ENCODE data around the gene RANBP10.

RANBP10 gene

GRCh38 chr16:67814567-67814966 lies 8.2 kb upstream of the RANBP10 start:
- Histone ChIP-seq H3K27ac (no peak overlapping the region), H3K4me3 (no peak overlapping the region), H3K9ac (ENCODE audit: insufficient read length) (no peak overlapping the region), H3K36me3 (ENCODE audit: insufficient read depth, low read length) (no peaks in the 10 kb centered on the region), H3K9me3 (ENCODE audit: low read depth, low read length) (no peaks in the 10 kb centered on the region)
- no peak for TF ChIP-seq FOXP2 (optimal IDR thresholded peaks at IDR 0.05; ENCODE audit: control extremely low read depth, extremely low read length, insufficient read depth)
- TF ChIP-seq EZH2 (IDR thresholded peaks at IDR 0.05) = no peak
- no peak for TF ChIP-seq POLR2AphosphoS5 (IDR thresholded peaks at IDR 0.05; ENCODE audit: borderline replicate concordance, low read depth, low read length)
- no peak for DNase-seq (ENCODE audit: low read depth, low spot score)

DNA sequence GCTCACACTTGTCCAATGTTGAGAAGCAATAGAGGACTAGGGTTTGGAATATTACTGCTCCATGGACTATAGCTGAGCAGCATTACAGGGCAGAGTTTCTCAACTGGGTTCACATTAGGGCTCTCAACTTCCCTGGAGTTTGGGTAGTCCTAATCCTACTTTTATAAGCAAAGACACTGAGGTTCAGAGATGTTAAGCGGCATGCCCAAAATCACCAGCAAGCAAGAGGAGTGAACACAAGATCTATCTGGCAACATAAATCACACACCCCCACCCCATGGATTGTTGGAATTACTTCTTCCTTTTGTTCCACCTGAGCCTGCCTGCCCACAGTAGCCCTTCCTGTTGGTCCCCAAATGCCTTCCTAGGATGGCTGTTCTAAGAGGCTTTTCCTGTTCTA lies 5.5 kb upstream of the RANBP10 start:
- Histone ChIP-seq H3K27ac (no peak overlapping the region), H3K4me3 (no peak overlapping the region), H3K9ac (ENCODE audit: insufficient read length) (no peak overlapping the region), H3K36me3 (ENCODE audit: insufficient read depth, low read length) (no peaks in the 10 kb centered on the region), H3K9me3 (ENCODE audit: low read depth, low read length) (no peaks in the 10 kb centered on the region)
- no peak for DNase-seq (ENCODE audit: low read depth, low spot score)
- TF ChIP-seq EZH2 (IDR thresholded peaks at IDR 0.05) (no peak), POLR2AphosphoS5 (IDR thresholded peaks at IDR 0.05; ENCODE audit: borderline replicate concordance, low read depth, low read length) (no peak), FOXP2 (optimal IDR thresholded peaks at IDR 0.05; ENCODE audit: control extremely low read depth, extremely low read length, insufficient read depth) (no peak)

- DNase-seq (ENCODE audit: low read depth, low spot score) = no peak
- no peaks in the 10 kb centered on the region for H3K9me3 ChIP-seq (ENCODE audit: low read depth, low read length)
- H3K36me3 ChIP-seq (ENCODE audit: insufficient read depth, low read length) = no peaks in the 10 kb centered on the region; the same call in 1 of the 2 replicates
- H3K9ac ChIP-seq (ENCODE audit: insufficient read length) = no peak overlapping the region
- no peak for TF ChIP-seq EZH2 (IDR thresholded peaks at IDR 0.05)
- TF ChIP-seq FOXP2 (optimal IDR thresholded peaks at IDR 0.05; ENCODE audit: control extremely low read depth, extremely low read length, insufficient read depth) = no peak
- no peak for TF ChIP-seq POLR2AphosphoS5 (IDR thresholded peaks at IDR 0.05; ENCODE audit: borderline replicate concordance, low read depth, low read length)
- peak overlapping the region; percentile 86 for H3K4me3 ChIP-seq
- no peak overlapping the region for H3K27ac ChIP-seq
These were observed 855 bp upstream of the RANBP10 start for GRCh38 chr16:67807148-67807682.

GRCh38 chr16:67805718-67806427 lies 487 bp downstream of the RANBP10 start:
- no peak for DNase-seq (ENCODE audit: low read depth, low spot score)
- H3K9me3 ChIP-seq (ENCODE audit: low read depth, low read length) = no peaks in the 10 kb centered on the region
- H3K4me3 ChIP-seq = peak overlapping the region; percentile 86
- H3K36me3 ChIP-seq (ENCODE audit: insufficient read depth, low read length) = no peaks in the 10 kb centered on the region; the same call in 1 of the 2 replicates
- 0 out of 2 replicates have a peak overlapping the region, but pooled peaks have one; percentile 25 for H3K27ac ChIP-seq
- peak overlapping the region; percentile 92 for H3K9ac ChIP-seq (ENCODE audit: insufficient read length)
- TF ChIP-seq POLR2AphosphoS5 (IDR thresholded peaks at IDR 0.05; ENCODE audit: borderline replicate concordance, low read depth, low read length) = no peak

GRCh38 chr16:67804853-67805542 lies 1.4 kb downstream of the RANBP10 start:
- Histone ChIP-seq H3K27ac (no peak overlapping the region), H3K9ac (ENCODE audit: insufficient read length) (peak overlapping the region; percentile 92), H3K4me3 (peak overlapping the region; percentile 86), H3K36me3 (ENCODE audit: insufficient read depth, low read length) (no peaks in the 10 kb centered on the region; the same call in 1 of the 2 replicates), H3K9me3 (ENCODE audit: low read depth, low read length) (no peaks in the 10 kb centered on the region)
- DNase-seq (ENCODE audit: low read depth, low spot score) = no peak
- TF ChIP-seq EZH2 (IDR thresholded peaks at IDR 0.05) = no peak
- TF ChIP-seq FOXP2 (optimal IDR thresholded peaks at IDR 0.05; ENCODE audit: control extremely low read depth, extremely low read length, insufficient read depth) = no peak
- TF ChIP-seq POLR2AphosphoS5 (IDR thresholded peaks at IDR 0.05; ENCODE audit: borderline replicate concordance, low read depth, low read length) = no peak

DNA sequence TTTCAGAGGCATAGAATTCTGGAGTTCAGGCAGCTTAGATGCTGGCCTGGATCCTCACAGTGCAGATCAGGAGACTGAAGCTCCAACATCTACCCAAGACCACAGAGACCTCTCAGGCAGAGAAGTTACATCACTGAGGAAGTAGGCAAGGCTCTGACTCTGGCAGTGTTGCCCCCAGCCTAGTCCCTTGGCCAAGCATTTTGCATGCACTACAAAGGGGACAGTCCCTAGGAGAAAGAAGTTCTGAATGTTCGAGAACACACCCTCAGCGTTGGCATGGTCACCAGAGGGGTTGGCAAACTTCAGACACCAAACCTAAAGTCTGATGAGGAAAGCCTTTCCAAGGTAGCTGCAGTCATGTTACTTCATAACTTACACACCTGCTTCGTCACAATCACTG lies 2.5 kb downstream of the RANBP10 start:
- Histone ChIP-seq H3K9me3 (ENCODE audit: low read depth, low read length) (no peaks in the 10 kb centered on the region), H3K27ac (no peak overlapping the region), H3K9ac (ENCODE audit: insufficient read length) (no peak overlapping the region), H3K36me3 (ENCODE audit: insufficient read depth, low read length) (no peaks in the 10 kb centered on the region; the same call in 1 of the 2 replicates), H3K4me3 (no peak overlapping the region)
- no peak for TF ChIP-seq FOXP2 (optimal IDR thresholded peaks at IDR 0.05; ENCODE audit: control extremely low read depth, extremely low read length, insufficient read depth)
- no peak for TF ChIP-seq EZH2 (IDR thresholded peaks at IDR 0.05)
- no peak for DNase-seq (ENCODE audit: low read depth, low spot score)

- H3K27ac ChIP-seq = no peak overlapping the region
- no peak overlapping the region for H3K9ac ChIP-seq (ENCODE audit: insufficient read length)
- no peak for DNase-seq (ENCODE audit: low read depth, low spot score)
- no peaks in the 10 kb centered on the region; the same call in 1 of the 2 replicates for H3K36me3 ChIP-seq (ENCODE audit: insufficient read depth, low read length)
- H3K9me3 ChIP-seq (ENCODE audit: low read depth, low read length) = no peaks in the 10 kb centered on the region
- H3K4me3 ChIP-seq = no peak overlapping the region
- TF ChIP-seq EZH2 (IDR thresholded peaks at IDR 0.05) (no peak), POLR2AphosphoS5 (IDR thresholded peaks at IDR 0.05; ENCODE audit: borderline replicate concordance, low read depth, low read length) (no peak), FOXP2 (optimal IDR thresholded peaks at IDR 0.05; ENCODE audit: control extremely low read depth, extremely low read length, insufficient read depth) (no peak)
These were observed 4.5 kb downstream of the RANBP10 start for GRCh38 chr16:67801883-67802282.

GRCh38 chr16:67801241-67801640 lies 5.1 kb downstream of the RANBP10 start:
- DNase-seq (ENCODE audit: low read depth, low spot score) = no peak
- Histone ChIP-seq H3K9ac (ENCODE audit: insufficient read length) (no peak overlapping the region), H3K36me3 (ENCODE audit: insufficient read depth, low read length) (no peaks in the 10 kb centered on the region; the same call in 1 of the 2 replicates), H3K4me3 (no peak overlapping the region), H3K9me3 (ENCODE audit: low read depth, low read length) (no peaks in the 10 kb centered on the region), H3K27ac (no peak overlapping the region)
- TF ChIP-seq EZH2 (IDR thresholded peaks at IDR 0.05) (no peak), POLR2AphosphoS5 (IDR thresholded peaks at IDR 0.05; ENCODE audit: borderline replicate concordance, low read depth, low read length) (no peak), FOXP2 (optimal IDR thresholded peaks at IDR 0.05; ENCODE audit: control extremely low read depth, extremely low read length, insufficient read depth) (no peak)

All from SK-N-MC (cell line).